K562 (cell line): ENCODE measurements around the gene GFI1B. TPM values are rescaled to one million over a fixed set of nuclear protein-coding genes. Genes with fewer than 3 reads are reported as not detected.

Experiments used
- DIDO1 ChIP-seq: fragments of 450-650 bp; IDR thresholded peaks from 2 replicates; pipeline ENCODE4 v1.6.1; 2016; ENCODE audit warnings: low read depth, missing biosample characterization, missing genetic modification characterization
- ESRRA ChIP-seq: fragments of 450-650 bp; IDR thresholded peaks from 2 replicates; pipeline ENCODE4 v1.6.1; 2014; ENCODE audit warnings: low read depth, mild to moderate bottlenecking, moderate library complexity, borderline replicate concordance
- ETV1 ChIP-seq: fragments of 450-650 bp; conservative IDR thresholded peaks from 2 replicates; pipeline ENCODE4 v1.6.1; 2016; ENCODE audit warnings: missing genetic modification characterization, control low read depth, low read depth, missing compliant biosample characterization
- FOXM1 ChIP-seq, 2 experiments: fragments of 450-650 bp in 1 of 2; sonication (generic) in 1 of 2; formaldehyde crosslinking in 1 of 2; IDR thresholded peaks; 2 replicates each; pipeline versions ENCODE4 v1.6.1 to v1.9.0; 2017 to 2022; ENCODE audit warnings: low read depth in 2 of 2, mild to moderate bottlenecking in 2 of 2, missing genetic modification reagents in 1 of 2, moderate library complexity in 1 of 2
- HDAC1 ChIP-seq, 2 experiments: fragments of 450-650 bp; IDR thresholded peaks; 2 replicates each; pipeline ENCODE4 v1.6.1; 2016 to 2017; ENCODE audit warnings: inconsistent platforms in 1 of 2, mild to moderate bottlenecking in 1 of 2, moderate library complexity in 1 of 2
- HDAC2 ChIP-seq: fragments of 450-650 bp; IDR thresholded peaks from 2 replicates; pipeline ENCODE4 v1.6.1; 2016; ENCODE audit warnings: mild to moderate bottlenecking
- HDAC6 ChIP-seq: IDR thresholded peaks from 2 replicates; pipeline ENCODE4 v1.6.1; 2012; ENCODE audit warnings: low read depth, mild to moderate bottlenecking, control low read depth, inconsistent platforms, low read length, moderate library complexity
- HNRNPUL1 ChIP-seq: fragments of 200-400 bp; formaldehyde crosslinking; IDR thresholded peaks from 2 replicates; pipeline ENCODE4 v1.6.1; 2017; ENCODE audit warnings: low read length
- PHF20 ChIP-seq: fragments of 450-650 bp; IDR thresholded peaks from 2 replicates; pipeline ENCODE4 v1.6.1; 2018; ENCODE audit not compliant: partially characterized antibody
- PKNOX1 ChIP-seq: fragments of 450-650 bp; IDR thresholded peaks from 2 replicates; pipeline ENCODE4 v1.6.1; 2016
- RCOR1 ChIP-seq, 2 experiments: IDR thresholded peaks; 2 replicates each; pipeline ENCODE4 v1.6.1; 2012; ENCODE audit warnings: low read depth in 2 of 2, low read length in 2 of 2, borderline replicate concordance in 1 of 2, improper control_type of control experiment in 1 of 2
- TEAD4 ChIP-seq, 2 experiments: sonication (generic) in 1 of 2; formaldehyde crosslinking in 1 of 2; IDR thresholded peaks; 2 replicates each; pipeline versions ENCODE4 v1.6.1 to v1.8.0; 2012 to 2022; ENCODE audit warnings: borderline replicate concordance in 1 of 2, inconsistent platforms in 1 of 2, low read length in 1 of 2, mild to moderate bottlenecking in 1 of 2, missing genetic modification reagents in 1 of 2
- ZNF384 ChIP-seq: IDR thresholded peaks from 2 replicates; pipeline ENCODE4 v1.6.1; 2012; ENCODE audit warnings: low read depth, low read length, improper control_type of control experiment
- polyA plus RNA-seq, 8 experiments: library from polyadenylated mRNA; depleted of rRNA in 4 of 8; stranded (reverse) in 5 of 8; unstranded in 3 of 8; fragments of >200 nt; fragmentation: Nextera tagmentation in 2 of 8; fragmentation: Illumina TruSeq in 1 of 8; extraction: Ambion mirVana in 2 of 8; extraction: Trizol in 1 of 8; gene quantifications; 2 replicates each; pipeline versions ENCODE4 v1.2.1 to v1.2.3, GENCODE V29; 2011 to 2014; ENCODE audit warnings: inconsistent platforms in 1 of 8, missing spikeins in 1 of 8
- total RNA-seq, 7 experiments: library from RNA; depleted of rRNA in 6 of 7; stranded (reverse); fragments of >200 nt in 6 of 7; fragmentation: Illumina TruSeq in 2 of 7; extraction: Trizol in 2 of 7; gene quantifications; 2 replicates each; pipeline versions ENCODE4 v1.2.1 to v1.2.3, GENCODE V29; 2011 to 2021; ENCODE audit warnings: low replicate concordance in 1 of 7
- TF ChIP-seq, protein P1 (sequence below), 3 experiments: fragments of 200-800 bp in 1 of 3; sonication (Bioruptor generic) in 1 of 3; sonication (generic) in 1 of 3; formaldehyde crosslinking in 1 of 3; IDR thresholded peaks; 2 replicates each; pipeline versions ENCODE4 v1.6.1 to v1.8.0; 2016 to 2022; ENCODE audit warnings: mild to moderate bottlenecking in 2 of 3, missing compliant biosample characterization in 2 of 3, missing genetic modification characterization in 2 of 3, missing genetic modification reagents in 1 of 3
- TF ChIP-seq, protein P2 (sequence below), 2 experiments: fragments of 250-450 bp in 1 of 2; fragments of 450-650 bp in 1 of 2; sonication (Bioruptor Pico) in 1 of 2; IDR thresholded peaks; 2 replicates each; pipeline versions ENCODE4 v1.6.1 to v1.8.0; 2016 to 2021; ENCODE audit warnings: mild to moderate bottlenecking in 2 of 2, moderate library complexity in 2 of 2, missing compliant biosample characterization in 1 of 2, missing genetic modification characterization in 1 of 2

GFI1B gene
- total and polyA plus RNA-seq, 9 of the 15 experiments (the other 6 are each of a cell fraction or from before 2014, with no cell fraction given), result 8.0 to 75.7 (median 34.5) TPM

- TF ChIP-seq PKNOX1 (peak; percentile 94), DIDO1 (tag) (no peak), ESRRA (no peak), HDAC1 (IDR thresholded peaks at IDR 0.05) (peak in 1 of 2 experiments; percentile 31; a peak in 1 of 4 replicates), PHF20 (no peak), TEAD4 (IDR thresholded peaks at IDR 0.05; ENCODE audit: low read length) (peak; percentile 35; the same call in 1 of the 2 replicates), TEAD4 (CRISPR knock-in tag; IDR thresholded peaks at IDR 0.05; ENCODE audit: borderline replicate concordance) (no peak), RCOR1 (IDR thresholded peaks at IDR 0.05; ENCODE audit: borderline replicate concordance in 1 of 2, low read depth in 2 of 2, low read length in 2 of 2) (peak in 1 of 2 experiments; percentile 87; a peak in 1 of 4 replicates), FOXM1 (IDR thresholded peaks at IDR 0.05; ENCODE audit: low read depth) (0 out of 2 replicates have a peak, but pooled peaks have one; percentile 27), FOXM1 (CRISPR knock-in tag; IDR thresholded peaks at IDR 0.05; ENCODE audit: low read depth) (no peak), HNRNPUL1 (no peak), ZNF384 (0 out of 2 replicates have a peak, but pooled peaks have one; percentile 14), HDAC2 (0 out of 2 replicates have a peak, but pooled peaks have one; percentile 37), ETV1 (tag) (0 out of 2 replicates have a peak, but pooled peaks have one; percentile 32), HDAC6 (no peak)
- TF ChIP-seq, protein P1, sequence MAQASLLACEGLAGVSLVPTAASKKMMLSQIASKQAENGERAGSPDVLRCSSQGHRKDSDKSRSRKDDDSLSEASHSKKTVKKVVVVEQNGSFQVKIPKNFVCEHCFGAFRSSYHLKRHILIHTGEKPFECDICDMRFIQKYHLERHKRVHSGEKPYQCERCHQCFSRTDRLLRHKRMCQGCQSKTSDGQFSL (CRISPR knock-in tag; IDR thresholded peaks at IDR 0.05), result no peak
- TF ChIP-seq, protein P1 (tag; IDR thresholded peaks at IDR 0.05), result no peak
- TF ChIP-seq, protein P2, sequence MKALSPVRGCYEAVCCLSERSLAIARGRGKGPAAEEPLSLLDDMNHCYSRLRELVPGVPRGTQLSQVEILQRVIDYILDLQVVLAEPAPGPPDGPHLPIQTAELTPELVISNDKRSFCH (CRISPR knock-in tag; IDR thresholded peaks at IDR 0.05), result no peak
- TF ChIP-seq, protein P2 (tag; IDR thresholded peaks at IDR 0.05), result 0 out of 2 replicates have a peak, but pooled peaks have one; percentile 5
Observed at GRCh38 chr9:132982458-132982857, 4.0 kb downstream of the GFI1B start (continued).
